Uterus (tissue), 2 donors: Measurements from ENCODE around the gene KDELR3.

Experiments
- POLR2A ChIP-seq, 2 donors: fragments of 450-650 bp; IDR thresholded peaks; one replicate each; pipeline ENCODE4 v1.6.1; 2016; ENCODE audit warnings: antibody characterized with exemption in 2 of 2, mild to moderate bottlenecking in 1 of 2, moderate library complexity in 1 of 2
- TF ChIP-seq, protein P1 (sequence below), 4 experiments: fragments of 200-600 bp in 2 of 4; fragments of 450-650 bp in 2 of 4; sonication (generic) in 2 of 4; IDR thresholded peaks; one replicate each; pipeline ENCODE4 v1.5.1; 2016 to 2019; ENCODE audit warnings: antibody characterized with exemption in 4 of 4, mild to moderate bottlenecking in 2 of 4, moderate library complexity in 1 of 4

DNA sequence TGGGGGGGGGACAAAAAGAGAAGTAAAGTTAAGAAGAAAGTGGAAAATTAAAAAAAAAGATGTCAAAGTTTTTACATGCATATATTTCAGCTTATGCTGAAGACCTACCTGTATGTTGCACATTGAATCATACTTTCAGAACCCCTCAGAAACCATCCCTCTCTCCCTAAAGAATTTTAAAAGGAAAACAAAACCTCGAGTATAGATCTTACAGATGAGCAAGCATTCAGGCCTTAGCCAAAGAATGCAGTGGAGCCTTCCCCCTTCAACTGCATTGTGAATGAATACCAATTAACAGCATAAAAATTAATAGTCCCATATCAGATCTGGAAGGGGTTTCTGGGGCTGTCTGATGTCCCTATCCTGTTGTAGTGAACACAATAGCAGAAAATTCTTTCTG is 16.3 kb downstream of the KDELR3 start:
- TF ChIP-seq, protein P1, sequence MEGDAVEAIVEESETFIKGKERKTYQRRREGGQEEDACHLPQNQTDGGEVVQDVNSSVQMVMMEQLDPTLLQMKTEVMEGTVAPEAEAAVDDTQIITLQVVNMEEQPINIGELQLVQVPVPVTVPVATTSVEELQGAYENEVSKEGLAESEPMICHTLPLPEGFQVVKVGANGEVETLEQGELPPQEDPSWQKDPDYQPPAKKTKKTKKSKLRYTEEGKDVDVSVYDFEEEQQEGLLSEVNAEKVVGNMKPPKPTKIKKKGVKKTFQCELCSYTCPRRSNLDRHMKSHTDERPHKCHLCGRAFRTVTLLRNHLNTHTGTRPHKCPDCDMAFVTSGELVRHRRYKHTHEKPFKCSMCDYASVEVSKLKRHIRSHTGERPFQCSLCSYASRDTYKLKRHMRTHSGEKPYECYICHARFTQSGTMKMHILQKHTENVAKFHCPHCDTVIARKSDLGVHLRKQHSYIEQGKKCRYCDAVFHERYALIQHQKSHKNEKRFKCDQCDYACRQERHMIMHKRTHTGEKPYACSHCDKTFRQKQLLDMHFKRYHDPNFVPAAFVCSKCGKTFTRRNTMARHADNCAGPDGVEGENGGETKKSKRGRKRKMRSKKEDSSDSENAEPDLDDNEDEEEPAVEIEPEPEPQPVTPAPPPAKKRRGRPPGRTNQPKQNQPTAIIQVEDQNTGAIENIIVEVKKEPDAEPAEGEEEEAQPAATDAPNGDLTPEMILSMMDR (IDR thresholded peaks at IDR 0.05), result no peak
- TF ChIP-seq POLR2A (IDR thresholded peaks at IDR 0.05), result no peak
